ENCODE data around the gene ATP11A. TPM values are rescaled to one million over a fixed set of nuclear protein-coding genes. Genes with fewer than 3 reads are reported as not detected.

ATP11A gene
- total RNA-seq, 6 experiments from 2014 or later = 24.3 to 57.4 (median 33.1) TPM

DNA sequence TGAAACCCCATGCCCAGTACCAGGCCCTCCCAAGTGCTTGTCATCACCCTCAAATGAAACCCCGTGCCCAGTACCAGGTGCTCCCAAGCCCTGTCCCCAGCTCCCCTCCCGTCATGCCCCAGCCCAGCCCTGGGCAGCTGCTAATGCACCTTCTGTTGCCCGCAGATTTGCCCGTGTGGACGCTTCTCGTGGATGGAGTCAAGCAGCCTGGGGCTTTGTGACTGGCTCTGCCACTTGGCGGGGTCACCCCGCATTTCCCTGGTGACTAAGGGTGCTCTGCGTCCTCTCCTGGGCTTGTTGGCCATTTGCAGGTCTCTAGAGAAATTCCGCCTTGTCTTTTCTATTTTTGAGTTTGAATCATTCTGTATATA, 82.7 kb downstream of the ATP11A start:
- H3K4me1 ChIP-seq = peaks cover 0 to 10% (median 0%) of the 10 kb centered on the region in 4 donors
- no peaks in the 10 kb centered on the region for H3K36me3 ChIP-seq
- no peak overlapping the region for H3K27ac ChIP-seq
- intact Hi-C loops (cut with DNase I) = no loop called here
- no peak for TF ChIP-seq CTCF (IDR thresholded peaks at IDR 0.05)
- no peak overlapping the region for H3K4me3 ChIP-seq
- H3K9me3 ChIP-seq = no peaks in the 10 kb centered on the region
- ATAC-seq (no peak), DNase-seq (no peak)
- 100% methylated on average over 3 of the region's 10 CpGs for WGBS (ENCODE audit: insufficient coverage, low coverage, low lambda C conversion rate, missing lambda C conversion rate)
- no peaks in the 10 kb centered on the region for H3K27me3 ChIP-seq

- Histone ChIP-seq H3K27me3 (no peaks in the 10 kb centered on the region), H3K36me3 (no peaks in the 10 kb centered on the region), H3K4me3 (no peak overlapping the region), H3K9me3 (no peaks in the 10 kb centered on the region), H3K27ac (no peak overlapping the region), H3K4me1 (peaks cover 0 to 10% (median 0%) of the 10 kb centered on the region in 4 donors)
- ATAC-seq (no peak), DNase-seq (no peak)
- intact Hi-C loops (cut with DNase I) = no loop called here
- WGBS (ENCODE audit: insufficient coverage, low coverage, low lambda C conversion rate, missing lambda C conversion rate) = 100% methylated on average over 2 of the region's 8 CpGs
- TF ChIP-seq CTCF (IDR thresholded peaks at IDR 0.05) = no peak
- TF ChIP-seq POLR2A (IDR thresholded peaks at IDR 0.05) = no peak
Measured at GRCh38 chr13:112772929-112773328, 83.1 kb downstream of the ATP11A start.

GRCh38 chr13:112773601-112774447, 84.0 kb downstream of the ATP11A start:
- Histone ChIP-seq H3K27ac (no peak overlapping the region), H3K27me3 (no peaks in the 10 kb centered on the region), H3K4me3 (no peak overlapping the region), H3K9me3 (no peaks in the 10 kb centered on the region), H3K4me1 (peaks cover 0 to 10% (median 0%) of the 10 kb centered on the region in 4 donors), H3K36me3 (no peaks in the 10 kb centered on the region)
- intact Hi-C loops (cut with DNase I) = no loop called here
- no peak for TF ChIP-seq POLR2A (IDR thresholded peaks at IDR 0.05)
- no peak for TF ChIP-seq CTCF (IDR thresholded peaks at IDR 0.05)
- ATAC-seq (no peak), DNase-seq (no peak)
- WGBS (ENCODE audit: insufficient coverage, low coverage, low lambda C conversion rate, missing lambda C conversion rate) = 85% methylated on average over 12 of the region's 25 CpGs

DNA sequence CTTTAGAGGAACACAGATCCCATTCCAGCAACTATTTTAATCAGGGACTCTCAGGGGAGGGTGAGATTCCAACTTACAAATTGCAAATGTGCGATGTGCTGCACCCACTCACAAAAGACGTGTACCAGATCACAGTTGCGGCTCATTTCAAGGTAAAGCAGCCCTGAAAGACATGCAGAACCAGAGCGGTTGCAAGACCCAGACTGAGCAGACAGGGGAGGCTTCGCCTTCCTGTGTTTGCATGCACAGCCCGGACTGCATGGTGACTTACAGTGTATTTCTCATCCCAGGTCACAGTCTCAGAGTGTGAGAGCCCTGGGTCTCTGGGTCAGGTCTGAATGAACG, 84.6 kb downstream of the ATP11A start:
- WGBS (ENCODE audit: insufficient coverage, low coverage, low lambda C conversion rate, missing lambda C conversion rate) = 97% methylated on average over 5 of the region's 7 CpGs

DNA sequence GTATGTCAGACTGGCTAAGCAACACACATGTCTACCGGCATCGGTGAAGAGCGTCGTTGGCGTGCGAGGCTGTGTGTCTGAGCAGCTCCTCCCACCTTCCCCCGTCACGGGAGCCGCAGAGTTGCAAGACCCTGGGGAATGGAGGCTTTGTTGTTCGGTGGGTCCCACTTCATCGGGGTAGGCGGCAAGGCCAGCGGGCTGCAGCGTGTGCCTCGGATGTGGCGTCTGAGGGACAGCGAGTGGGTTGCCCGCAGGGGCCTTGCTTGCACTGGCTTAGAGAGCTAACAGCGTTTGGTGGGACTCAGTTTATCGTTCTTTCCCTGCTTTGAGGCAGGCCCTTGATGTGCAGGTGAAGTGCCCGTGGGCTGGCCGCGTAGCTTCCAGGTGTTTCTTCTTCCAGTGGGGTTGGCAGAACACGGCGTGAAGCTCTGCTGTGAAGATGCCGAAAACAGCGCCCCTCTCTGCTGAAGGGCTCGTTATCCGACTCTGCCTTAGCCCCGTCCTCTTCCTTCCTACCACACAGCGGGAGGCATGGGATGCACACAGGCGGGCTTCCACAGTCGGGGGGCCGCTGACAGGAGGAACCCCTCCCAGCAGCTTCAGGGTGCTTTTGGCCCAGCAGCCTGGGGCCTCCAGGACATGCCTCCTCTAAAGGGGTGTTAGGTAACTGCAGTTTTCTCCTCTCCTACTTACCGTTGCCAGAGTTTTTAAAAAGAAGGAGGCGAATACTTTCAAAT, 85.2 kb downstream of the ATP11A start:
- H3K4me1 ChIP-seq = peaks cover 0 to 10% (median 0%) of the 10 kb centered on the region in 4 donors
- TF ChIP-seq CTCF (IDR thresholded peaks at IDR 0.05) = no peak
- TF ChIP-seq POLR2A (IDR thresholded peaks at IDR 0.05) = no peak
- no peaks in the 10 kb centered on the region for H3K27me3 ChIP-seq
- no peak overlapping the region for H3K4me3 ChIP-seq
- no peaks in the 10 kb centered on the region for H3K36me3 ChIP-seq
- ATAC-seq = no peak
- DNase-seq = no peak
- WGBS (ENCODE audit: insufficient coverage, low coverage, low lambda C conversion rate, missing lambda C conversion rate) = 98% methylated on average over 13 of the region's 36 CpGs
- no peaks in the 10 kb centered on the region for H3K9me3 ChIP-seq
- no peak overlapping the region for H3K27ac ChIP-seq
- intact Hi-C loops (cut with DNase I) = no loop called here

More for the DNA sequence above, 84.6 kb downstream of the ATP11A start:
- no peak overlapping the region for H3K4me3 ChIP-seq
- no peak for TF ChIP-seq POLR2A (IDR thresholded peaks at IDR 0.05)
- H3K36me3 ChIP-seq = no peaks in the 10 kb centered on the region
- ATAC-seq (no peak), DNase-seq (no peak)
- H3K9me3 ChIP-seq = no peaks in the 10 kb centered on the region
- intact Hi-C loops (cut with DNase I) = no loop called here
- no peaks in the 10 kb centered on the region for H3K27me3 ChIP-seq
- peaks cover 0 to 10% (median 0%) of the 10 kb centered on the region in 4 donors for H3K4me1 ChIP-seq
- H3K27ac ChIP-seq = no peak overlapping the region
